Sigmoid colon (tissue), 4 donors: Measurements from ENCODE around the gene COL9A3.

Source experiments
- EP300 ChIP-seq, 4 donors: sonication (generic); formaldehyde crosslinking; IDR thresholded peaks; one replicate each; pipeline ENCODE4 v1.6.1; 2017; ENCODE audit warnings: antibody characterized with exemption in 4 of 4
- POLR2A ChIP-seq, 2 donors: fragments of 450-650 bp; IDR thresholded peaks; one replicate each; pipeline ENCODE4 v1.6.1; 2016; ENCODE audit warnings: antibody characterized with exemption in 2 of 2, mild to moderate bottlenecking in 2 of 2, moderate library complexity in 2 of 2

DNA sequence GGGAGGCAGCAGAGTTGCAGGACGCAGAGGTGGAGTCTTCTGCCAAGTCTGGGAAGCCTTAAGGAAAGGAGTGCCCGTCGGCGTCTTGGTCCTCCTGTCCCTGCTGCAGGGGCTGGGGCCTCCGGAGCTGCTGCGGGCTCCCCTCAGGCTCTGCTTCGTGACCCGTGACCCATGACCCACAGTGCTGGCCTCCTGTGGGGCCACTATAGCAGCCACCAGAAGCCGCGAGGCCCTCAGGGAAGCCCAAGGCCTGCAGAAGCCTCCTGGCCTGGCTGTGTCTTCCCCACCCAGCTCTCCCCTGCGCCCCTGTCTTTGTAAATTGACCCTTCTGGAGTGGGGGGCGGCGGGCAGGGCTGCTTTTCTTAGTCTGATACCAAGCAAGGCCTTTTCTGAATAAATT lies 3.3 kb upstream of the COL9A3 start:
- no peak for TF ChIP-seq EP300 (IDR thresholded peaks at IDR 0.05)
- TF ChIP-seq POLR2A (IDR thresholded peaks at IDR 0.05) = no peak
